HL-60/S4 (cell line): Measurements from ENCODE around the gene NOL6.
"Not testable (repeated sequence)": the region's sequence is repeated elsewhere in the genome, so short reads cannot be mapped to it uniquely, and the experiment has no call there.

Experiments used
- in situ Hi-C: fragments of 300-500 bp; cut with MboI; formaldehyde crosslinking; loops from 2 replicates; pipeline ENCODE4 v1.14.3; 2022; ENCODE audit warnings: low sequenced_read_pairs

NOL6 gene

GRCh38 chr9:33473643-33474352 is at the start of gene NOL6:
TSS of gene NOL6 (minus strand) at chr9:33473924. CDS start at chr9:33473842, 82 bp downstream.
- in situ Hi-C loops: no loop called here

- in situ Hi-C loops: not testable (repeated sequence)
Measured at GRCh38 chr9:33521861-33522260, 48.1 kb upstream of the NOL6 start.

- in situ Hi-C loops: not testable (repeated sequence)
Measured at GRCh38 chr9:33517934-33518577, 44.3 kb upstream of the NOL6 start.

- in situ Hi-C loops: no loop called here
Measured at GRCh38 chr9:33517373-33517772, 43.6 kb upstream of the NOL6 start.

- in situ Hi-C loops: not testable (repeated sequence)
Measured at GRCh38 chr9:33516397-33516796, 42.7 kb upstream of the NOL6 start.

- in situ Hi-C loops: not testable (repeated sequence)
Measured at GRCh38 chr9:33515342-33515995, 41.7 kb upstream of the NOL6 start.

GRCh38 chr9:33512535-33512934 is 38.8 kb upstream of the NOL6 start:
- in situ Hi-C loops: not testable (repeated sequence)

GRCh38 chr9:33511184-33511517 is 37.4 kb upstream of the NOL6 start:
- in situ Hi-C loops: not testable (repeated sequence)

GRCh38 chr9:33510262-33511183 is 36.8 kb upstream of the NOL6 start:
- in situ Hi-C loops: no loop called here

GRCh38 chr9:33506626-33507370 is 33.1 kb upstream of the NOL6 start:
- in situ Hi-C loops: no loop called here

GRCh38 chr9:33498387-33498786 is 24.7 kb upstream of the NOL6 start:
- in situ Hi-C loops: no loop called here

- in situ Hi-C loops: not testable (repeated sequence)
Measured at GRCh38 chr9:33493819-33494218, 20.1 kb upstream of the NOL6 start.

GRCh38 chr9:33489066-33489465 is 15.3 kb upstream of the NOL6 start:
- in situ Hi-C loops: no loop called here

GRCh38 chr9:33485312-33485711 is 11.6 kb upstream of the NOL6 start:
- in situ Hi-C loops: not testable (repeated sequence)

GRCh38 chr9:33480976-33481375 is 7.3 kb upstream of the NOL6 start:
- in situ Hi-C loops: no loop called here

GRCh38 chr9:33480106-33480505 is 6.4 kb upstream of the NOL6 start:
- in situ Hi-C loops: no loop called here

- in situ Hi-C loops: no loop called here
Measured at GRCh38 chr9:33476503-33476902, 2.8 kb upstream of the NOL6 start.

- in situ Hi-C loops: no loop called here
Measured at GRCh38 chr9:33475357-33475756, 1.6 kb upstream of the NOL6 start.

- in situ Hi-C loops: no loop called here
Measured at GRCh38 chr9:33472881-33473615, 676 bp downstream of the NOL6 start.
